ENCODE data around the gene COX7A1.
"Not testable (repeated sequence)": the region's sequence is repeated elsewhere in the genome, so short reads cannot be mapped to it uniquely, and the experiment has no call there.

The COX7A1 gene

DNA sequence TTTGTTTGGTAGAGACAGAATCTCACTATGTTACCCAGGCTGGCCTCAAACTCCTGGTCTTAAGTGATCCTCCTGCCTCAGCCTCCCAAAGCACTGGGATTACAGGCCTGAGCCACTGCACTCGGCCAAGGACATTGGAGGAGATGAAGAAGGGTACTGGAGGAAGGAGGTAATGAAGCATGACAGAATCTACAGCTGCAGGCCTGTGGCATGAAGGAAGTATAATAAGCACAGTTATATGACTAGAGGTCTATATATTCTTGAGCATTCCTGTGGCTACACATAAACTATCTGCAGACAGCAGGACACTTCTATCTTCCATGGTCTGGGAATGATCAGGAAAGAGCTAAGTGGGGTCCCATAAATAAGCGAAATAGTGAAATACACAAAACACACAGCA, 44.0 kb upstream of the COX7A1 start:
- Histone ChIP-seq H3K4me3 (ENCODE audit: low read length) (no peak overlapping the region), H3K27me3 (ENCODE audit: control insufficient read depth, low read length) (no peaks in the 10 kb centered on the region), H3K79me2 (ENCODE audit: control insufficient read depth, low read length) (no peaks in the 10 kb centered on the region), H3K36me3 (ENCODE audit: control insufficient read depth, low read length) (no peaks in the 10 kb centered on the region), H3K9me2 (replicated peaks; ENCODE audit: control insufficient read depth, low read length) (no peaks in the 10 kb centered on the region), H3K4me2 (ENCODE audit: low read length) (no peak overlapping the region), H3K27ac (ENCODE audit: low read depth, low read length) (no peak overlapping the region), H4K20me1 (ENCODE audit: control insufficient read depth, insufficient read depth, low read depth, low read length) (no peaks in the 10 kb centered on the region), H3K4me1 (ENCODE audit: control insufficient read depth, low read length) (peaks cover 7% of the 10 kb centered on the region), H3K9me3 (ENCODE audit: control insufficient read depth, insufficient read depth, low read length) (no peaks in the 10 kb centered on the region), H3F3A (ENCODE audit: control insufficient read depth, insufficient read depth) (no peaks in the 10 kb centered on the region)
- TF ChIP-seq, protein P1, sequence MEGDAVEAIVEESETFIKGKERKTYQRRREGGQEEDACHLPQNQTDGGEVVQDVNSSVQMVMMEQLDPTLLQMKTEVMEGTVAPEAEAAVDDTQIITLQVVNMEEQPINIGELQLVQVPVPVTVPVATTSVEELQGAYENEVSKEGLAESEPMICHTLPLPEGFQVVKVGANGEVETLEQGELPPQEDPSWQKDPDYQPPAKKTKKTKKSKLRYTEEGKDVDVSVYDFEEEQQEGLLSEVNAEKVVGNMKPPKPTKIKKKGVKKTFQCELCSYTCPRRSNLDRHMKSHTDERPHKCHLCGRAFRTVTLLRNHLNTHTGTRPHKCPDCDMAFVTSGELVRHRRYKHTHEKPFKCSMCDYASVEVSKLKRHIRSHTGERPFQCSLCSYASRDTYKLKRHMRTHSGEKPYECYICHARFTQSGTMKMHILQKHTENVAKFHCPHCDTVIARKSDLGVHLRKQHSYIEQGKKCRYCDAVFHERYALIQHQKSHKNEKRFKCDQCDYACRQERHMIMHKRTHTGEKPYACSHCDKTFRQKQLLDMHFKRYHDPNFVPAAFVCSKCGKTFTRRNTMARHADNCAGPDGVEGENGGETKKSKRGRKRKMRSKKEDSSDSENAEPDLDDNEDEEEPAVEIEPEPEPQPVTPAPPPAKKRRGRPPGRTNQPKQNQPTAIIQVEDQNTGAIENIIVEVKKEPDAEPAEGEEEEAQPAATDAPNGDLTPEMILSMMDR (IDR thresholded peaks at IDR 0.05; ENCODE audit: low read depth, low read length, poor library complexity, severe bottlenecking), result no peak
- TF ChIP-seq EZH2phosphoT487 (IDR thresholded peaks at IDR 0.05; ENCODE audit: borderline replicate concordance, low read length), result no peak

GRCh38 chr19:36186722-36187121, 34.5 kb upstream of the COX7A1 start:
- H3K9me3 ChIP-seq (ENCODE audit: control insufficient read depth, insufficient read depth, low read length); H3K4me2 ChIP-seq (ENCODE audit: low read length): not testable (repeated sequence)

DNA sequence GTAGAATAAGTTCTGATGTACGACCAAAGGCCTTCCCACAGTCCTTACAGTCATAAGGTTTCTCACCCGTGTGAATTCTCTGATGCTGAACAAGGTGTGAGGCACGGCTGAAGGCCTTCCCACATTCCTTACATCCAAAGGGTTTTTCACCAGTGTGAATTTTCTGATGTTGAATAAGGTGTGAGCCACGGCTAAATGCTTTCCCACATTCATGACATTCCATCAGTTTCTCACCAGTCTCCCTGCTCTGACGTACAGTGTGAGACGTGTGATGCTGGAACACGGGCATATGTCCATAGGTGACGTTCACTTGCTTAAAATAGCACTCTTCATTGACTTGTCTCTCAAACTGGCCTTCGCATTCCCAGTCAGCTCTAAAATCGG, 31.0 kb upstream of the COX7A1 start:
- Histone ChIP-seq H3K4me3 (ENCODE audit: low read length) (no peak overlapping the region), H3K4me2 (ENCODE audit: low read length) (no peak overlapping the region), H3K9me3 (ENCODE audit: control insufficient read depth, insufficient read depth, low read length) (no peaks in the 10 kb centered on the region), H3K27ac (ENCODE audit: low read depth, low read length) (no peak overlapping the region), H4K20me1 (ENCODE audit: control insufficient read depth, insufficient read depth, low read depth, low read length) (no peaks in the 10 kb centered on the region), H3K4me1 (ENCODE audit: control insufficient read depth, low read length) (no peaks in the 10 kb centered on the region), H3K79me2 (ENCODE audit: control insufficient read depth, low read length) (no peaks in the 10 kb centered on the region), H3K27me3 (ENCODE audit: control insufficient read depth, low read length) (no peaks in the 10 kb centered on the region), H3K36me3 (ENCODE audit: control insufficient read depth, low read length) (no peaks in the 10 kb centered on the region), H3K9me2 (replicated peaks; ENCODE audit: control insufficient read depth, low read length) (no peaks in the 10 kb centered on the region), H3F3A (ENCODE audit: control insufficient read depth, insufficient read depth) (no peaks in the 10 kb centered on the region)
- no peak for TF ChIP-seq EZH2phosphoT487 (IDR thresholded peaks at IDR 0.05; ENCODE audit: borderline replicate concordance, low read length)
- TF ChIP-seq, protein P1 (IDR thresholded peaks at IDR 0.05; ENCODE audit: low read depth, low read length, poor library complexity, severe bottlenecking), result no peak

More at GRCh38 chr19:36186722-36187121, 34.5 kb upstream of the COX7A1 start:
- not testable (repeated sequence) for H3K9me2 ChIP-seq (replicated peaks; ENCODE audit: control insufficient read depth, low read length); H4K20me1 ChIP-seq (ENCODE audit: control insufficient read depth, insufficient read depth, low read depth, low read length); H3F3A ChIP-seq (ENCODE audit: control insufficient read depth, insufficient read depth); H3K4me3 ChIP-seq (ENCODE audit: low read length); H3K79me2 ChIP-seq (ENCODE audit: control insufficient read depth, low read length); H3K27ac ChIP-seq (ENCODE audit: low read depth, low read length); H3K36me3 ChIP-seq (ENCODE audit: control insufficient read depth, low read length); H3K27me3 ChIP-seq (ENCODE audit: control insufficient read depth, low read length); H3K4me1 ChIP-seq (ENCODE audit: control insufficient read depth, low read length)

DNA sequence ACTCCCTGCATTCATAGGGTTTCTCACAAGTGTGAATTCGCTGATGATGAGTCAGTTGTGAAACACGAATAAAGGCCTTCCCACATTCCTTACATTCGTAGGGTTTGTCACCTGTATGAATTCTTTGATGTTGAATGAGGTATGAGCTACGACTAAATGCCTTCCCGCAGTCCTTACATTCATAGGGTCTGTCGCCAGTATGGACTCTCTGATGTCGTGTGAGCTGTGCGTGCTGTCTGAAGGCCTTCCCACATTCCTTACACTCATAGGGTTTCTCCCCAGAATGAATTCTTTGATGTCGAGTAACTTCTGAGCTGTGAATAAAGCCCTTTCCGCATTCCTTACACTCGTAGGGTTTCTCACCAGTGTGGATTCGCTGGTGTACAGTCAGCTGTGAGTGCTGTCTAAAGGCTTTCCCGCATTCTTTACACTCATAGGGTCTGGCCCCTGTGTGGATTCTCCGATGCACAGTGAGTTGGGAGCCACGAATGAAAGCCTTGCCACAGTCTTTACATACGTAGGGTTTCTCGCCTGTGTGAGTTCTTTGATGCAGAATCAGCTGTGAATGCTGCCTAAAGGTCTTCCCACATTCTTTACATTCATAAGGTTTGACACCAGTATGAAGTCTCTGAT, 30.5 kb upstream of the COX7A1 start:
- Histone ChIP-seq H3K27me3 (ENCODE audit: control insufficient read depth, low read length) (no peaks in the 10 kb centered on the region), H3K9me3 (ENCODE audit: control insufficient read depth, insufficient read depth, low read length) (no peaks in the 10 kb centered on the region), H4K20me1 (ENCODE audit: control insufficient read depth, insufficient read depth, low read depth, low read length) (no peaks in the 10 kb centered on the region), H3K4me2 (ENCODE audit: low read length) (no peak overlapping the region), H3K27ac (ENCODE audit: low read depth, low read length) (no peak overlapping the region), H3K36me3 (ENCODE audit: control insufficient read depth, low read length) (no peaks in the 10 kb centered on the region), H3K4me1 (ENCODE audit: control insufficient read depth, low read length) (no peaks in the 10 kb centered on the region), H3F3A (ENCODE audit: control insufficient read depth, insufficient read depth) (no peaks in the 10 kb centered on the region), H3K9me2 (replicated peaks; ENCODE audit: control insufficient read depth, low read length) (no peaks in the 10 kb centered on the region), H3K79me2 (ENCODE audit: control insufficient read depth, low read length) (no peaks in the 10 kb centered on the region), H3K4me3 (ENCODE audit: low read length) (no peak overlapping the region)
- TF ChIP-seq, protein P1 (IDR thresholded peaks at IDR 0.05; ENCODE audit: low read depth, low read length, poor library complexity, severe bottlenecking), result no peak
- TF ChIP-seq EZH2phosphoT487 (IDR thresholded peaks at IDR 0.05; ENCODE audit: borderline replicate concordance, low read length), result no peak

DNA sequence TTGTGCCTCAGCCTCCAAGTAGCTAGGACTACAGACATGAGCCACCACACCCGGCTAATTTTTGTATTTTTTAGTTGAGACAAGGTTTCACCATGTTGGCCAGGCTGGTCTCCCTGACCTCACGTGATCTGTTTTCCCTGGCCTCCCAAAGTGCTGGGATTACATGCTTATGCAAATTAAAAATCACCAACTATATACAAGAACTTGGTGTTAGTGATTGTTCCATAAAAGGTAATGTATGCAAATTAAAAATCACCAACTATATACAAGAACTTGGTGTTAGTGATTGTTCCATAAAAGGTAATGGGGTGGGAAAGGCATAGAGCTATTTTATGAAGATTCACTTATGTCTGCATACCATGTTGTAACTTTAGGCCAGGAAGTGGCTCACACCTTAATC, 26.8 kb upstream of the COX7A1 start:
- not testable (repeated sequence) for H3K4me3 ChIP-seq (ENCODE audit: low read length); H3K9me3 ChIP-seq (ENCODE audit: control insufficient read depth, insufficient read depth, low read length); H3K79me2 ChIP-seq (ENCODE audit: control insufficient read depth, low read length); H3K9me2 ChIP-seq (replicated peaks; ENCODE audit: control insufficient read depth, low read length); H3K4me2 ChIP-seq (ENCODE audit: low read length); H3K27me3 ChIP-seq (ENCODE audit: control insufficient read depth, low read length); H3K4me1 ChIP-seq (ENCODE audit: control insufficient read depth, low read length); H4K20me1 ChIP-seq (ENCODE audit: control insufficient read depth, insufficient read depth, low read depth, low read length); H3K36me3 ChIP-seq (ENCODE audit: control insufficient read depth, low read length); H3K27ac ChIP-seq (ENCODE audit: low read depth, low read length); H3F3A ChIP-seq (ENCODE audit: control insufficient read depth, insufficient read depth)

DNA sequence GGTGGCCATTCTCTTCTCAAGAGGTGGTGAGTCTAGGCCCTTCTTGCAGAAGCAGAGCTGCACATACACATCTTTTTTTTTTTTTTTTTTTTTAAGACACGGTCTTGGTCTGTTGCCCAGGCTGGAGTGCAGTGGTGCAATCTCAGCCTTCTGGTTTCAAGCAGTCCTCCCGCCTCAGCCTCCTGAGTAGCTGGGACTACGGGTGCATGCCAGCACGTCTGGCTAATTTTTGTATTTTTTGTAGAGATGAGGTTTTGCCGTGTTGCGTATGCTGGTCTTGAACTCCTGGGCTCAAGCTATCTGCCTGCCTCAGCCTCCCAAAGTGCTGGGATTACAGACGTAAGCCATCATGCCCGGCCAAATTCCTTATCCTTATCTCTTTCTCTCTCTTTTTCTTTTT, 21.6 kb upstream of the COX7A1 start:
- not testable (repeated sequence) for H3K4me2 ChIP-seq (ENCODE audit: low read length); H3K36me3 ChIP-seq (ENCODE audit: control insufficient read depth, low read length); H4K20me1 ChIP-seq (ENCODE audit: control insufficient read depth, insufficient read depth, low read depth, low read length); H3K79me2 ChIP-seq (ENCODE audit: control insufficient read depth, low read length); H3K9me3 ChIP-seq (ENCODE audit: control insufficient read depth, insufficient read depth, low read length); H3K9me2 ChIP-seq (replicated peaks; ENCODE audit: control insufficient read depth, low read length); H3K27me3 ChIP-seq (ENCODE audit: control insufficient read depth, low read length); H3K4me1 ChIP-seq (ENCODE audit: control insufficient read depth, low read length); H3K27ac ChIP-seq (ENCODE audit: low read depth, low read length); H3F3A ChIP-seq (ENCODE audit: control insufficient read depth, insufficient read depth); H3K4me3 ChIP-seq (ENCODE audit: low read length)
